PC-9 (cell line): Measurements from ENCODE around the gene MERTK.

Source experiments
- EZH2 ChIP-seq: fragments of 200-600 bp; sonication (generic); IDR thresholded peaks from 2 replicates; pipeline ENCODE4 v1.8.0; 2017; ENCODE audit warnings: antibody characterized with exemption, low read depth
- TF ChIP-seq, protein P1 (sequence below): fragments of 200-600 bp; sonication (generic); conservative IDR thresholded peaks from 2 replicates; pipeline ENCODE4 v1.6.1; 2017; ENCODE audit warnings: mixed run types, antibody characterized with exemption, mild to moderate bottlenecking, moderate library complexity

DNA sequence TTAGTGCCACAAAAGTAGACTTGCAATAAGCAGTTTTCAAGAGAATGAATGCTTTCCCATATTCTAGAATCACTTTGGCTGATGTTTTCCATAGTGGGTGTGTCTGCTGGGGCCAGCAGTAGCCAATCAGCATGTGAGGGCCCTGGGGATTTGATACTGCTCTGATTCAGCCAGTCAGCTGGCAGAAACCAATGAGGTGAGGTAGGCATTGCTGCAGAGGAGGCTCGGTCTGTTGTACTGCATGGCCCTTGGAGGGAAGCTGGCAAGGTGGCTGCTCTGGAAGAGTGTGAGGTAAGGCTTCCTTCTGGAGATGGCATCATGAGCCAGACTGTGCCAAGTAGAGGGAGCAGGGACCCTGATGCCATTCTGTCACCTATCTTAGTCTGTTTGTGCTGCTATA is 179.4 kb downstream of the MERTK start:
- TF ChIP-seq, protein P1, sequence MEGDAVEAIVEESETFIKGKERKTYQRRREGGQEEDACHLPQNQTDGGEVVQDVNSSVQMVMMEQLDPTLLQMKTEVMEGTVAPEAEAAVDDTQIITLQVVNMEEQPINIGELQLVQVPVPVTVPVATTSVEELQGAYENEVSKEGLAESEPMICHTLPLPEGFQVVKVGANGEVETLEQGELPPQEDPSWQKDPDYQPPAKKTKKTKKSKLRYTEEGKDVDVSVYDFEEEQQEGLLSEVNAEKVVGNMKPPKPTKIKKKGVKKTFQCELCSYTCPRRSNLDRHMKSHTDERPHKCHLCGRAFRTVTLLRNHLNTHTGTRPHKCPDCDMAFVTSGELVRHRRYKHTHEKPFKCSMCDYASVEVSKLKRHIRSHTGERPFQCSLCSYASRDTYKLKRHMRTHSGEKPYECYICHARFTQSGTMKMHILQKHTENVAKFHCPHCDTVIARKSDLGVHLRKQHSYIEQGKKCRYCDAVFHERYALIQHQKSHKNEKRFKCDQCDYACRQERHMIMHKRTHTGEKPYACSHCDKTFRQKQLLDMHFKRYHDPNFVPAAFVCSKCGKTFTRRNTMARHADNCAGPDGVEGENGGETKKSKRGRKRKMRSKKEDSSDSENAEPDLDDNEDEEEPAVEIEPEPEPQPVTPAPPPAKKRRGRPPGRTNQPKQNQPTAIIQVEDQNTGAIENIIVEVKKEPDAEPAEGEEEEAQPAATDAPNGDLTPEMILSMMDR: no peak
- no peak for TF ChIP-seq EZH2
